GM10266 (cell line): Measurements from ENCODE around the gene ITSN1.

Source experiments
- DNase-seq: peaks from one replicate; pipeline ENCODE4 v3.0.0; 2012; ENCODE audit errors: extremely low spot score
- CTCF ChIP-seq: IDR thresholded peaks from 2 replicates; pipeline ENCODE4 v1.5.1; 2012; ENCODE audit warnings: mild to moderate bottlenecking, low read depth; ENCODE audit not compliant: control insufficient read depth, insufficient read depth; ENCODE audit errors: missing control alignments

ITSN1 gene

GRCh38 chr21:33662046-33662445 lies 19.7 kb downstream of the ITSN1 start:
- DNase-seq: no peak

GRCh38 chr21:33663241-33663640 lies 20.9 kb downstream of the ITSN1 start:
- DNase-seq: no peak
- no peak for TF ChIP-seq CTCF

More at GRCh38 chr21:33662046-33662445, 19.7 kb downstream of the ITSN1 start:
- no peak for TF ChIP-seq CTCF

- TF ChIP-seq CTCF: no peak
- DNase-seq: no peak
Measured at GRCh38 chr21:33664135-33664534, 21.8 kb downstream of the ITSN1 start.

GRCh38 chr21:33666153-33666552 lies 23.9 kb downstream of the ITSN1 start:
- DNase-seq: no peak
- TF ChIP-seq CTCF: no peak

- no peak for TF ChIP-seq CTCF
- no peak for DNase-seq
Measured at GRCh38 chr21:33667636-33668035, 25.3 kb downstream of the ITSN1 start.

GRCh38 chr21:33668180-33668579 lies 25.9 kb downstream of the ITSN1 start:
- DNase-seq: no peak
- TF ChIP-seq CTCF: no peak

- no peak for TF ChIP-seq CTCF
- DNase-seq: no peak
Measured at GRCh38 chr21:33668620-33669019, 26.3 kb downstream of the ITSN1 start.
